ENCODE measurements around the gene TMED3.

- no peak for TF ChIP-seq CTCF (IDR thresholded peaks at IDR 0.05)
- TF ChIP-seq POLR2A (IDR thresholded peaks at IDR 0.05), result no peak
Measured at GRCh38 chr15:79261836-79262235, 49.1 kb upstream of the TMED3 start.
